SK-N-SH (cell line): ENCODE data around the gene USP32. TPM values are rescaled to one million over a fixed set of nuclear protein-coding genes. Genes with fewer than 3 reads are reported as not detected.

ENCODE experiments used
- CTCF ChIA-PET: fragments of 300-600, 350-600 bp; formaldehyde crosslinking; extraction: SDS; loops from one replicate; lab custom pipeline; 2021; lab: Yijun Ruan, JAX
- POLR2A ChIA-PET: fragments of 350-600 bp; sonication (Branson Sonifier 250); formaldehyde crosslinking; extraction: SDS; loops from one replicate; lab custom pipeline; 2020; ENCODE audit warnings: antibody characterized with exemption, inconsistent platforms; lab: Yijun Ruan, JAX
- DNase-seq: peaks from one replicate; pipeline ENCODE4 v3.0.0; 2012
- H2AFZ ChIP-seq: fragments of 200-600 bp; sonication (generic); 2 replicates; pipeline ENCODE4 v1.8.1; 2016; ENCODE audit warnings: antibody characterized with exemption, mild to moderate bottlenecking, low read depth
- H3F3A ChIP-seq: fragments of 200-600 bp; sonication (generic); replicated peaks from 2 replicates; pipeline ENCODE3; 2016; ENCODE audit warnings: antibody characterized with exemption, mild to moderate bottlenecking; ENCODE audit not compliant: insufficient read depth
- H3K27ac ChIP-seq, 2 experiments: fragments of 200-500 bp in 1 of 2; fragments of 200-600 bp in 1 of 2; sonication (Bioruptor generic) in 1 of 2; sonication (generic), shearing (Covaris generic) in 1 of 2; 2 replicates each; pipeline versions ENCODE4 v1.5.1 to v1.6.1; 2014 to 2016; ENCODE audit warnings: low read depth in 2 of 2, inconsistent platforms in 1 of 2, low read length in 1 of 2, mild to moderate bottlenecking in 1 of 2, mixed read lengths in 1 of 2
- H3K27me3 ChIP-seq: fragments of 200-600 bp; sonication (generic), shearing (Covaris generic); 2 replicates; pipeline ENCODE4 v1.6.1; 2016; ENCODE audit warnings: mixed run types; ENCODE audit not compliant: insufficient read depth
- H3K36me3 ChIP-seq, 2 experiments: fragments of 200-500 bp in 1 of 2; fragments of 200-600 bp in 1 of 2; sonication (Bioruptor generic) in 1 of 2; sonication (generic) in 1 of 2; replicated peaks in 1 of 2; 2 replicates each; pipeline versions ENCODE3 to v1.5.1; 2014 to 2016; ENCODE audit warnings: low read length in 1 of 2, mild to moderate bottlenecking in 1 of 2; ENCODE audit not compliant: insufficient read depth in 2 of 2, control insufficient read depth in 1 of 2
- H3K4me1 ChIP-seq, 2 experiments: fragments of 200-500 bp in 1 of 2; fragments of 200-600 bp in 1 of 2; sonication (Bioruptor generic) in 1 of 2; sonication (generic), shearing (Covaris generic) in 1 of 2; 2 replicates each; pipeline versions ENCODE4 v1.5.1 to v1.6.1; 2014 to 2016; ENCODE audit warnings: low read depth in 1 of 2, low read length in 1 of 2, mixed run types in 1 of 2; ENCODE audit not compliant: insufficient read depth in 2 of 2, control insufficient read depth in 1 of 2
- H3K4me2 ChIP-seq: fragments of 200-600 bp; sonication (generic), shearing (Covaris generic); 2 replicates; pipeline ENCODE4 v1.6.1; 2017; ENCODE audit warnings: mixed run types
- H3K4me3 ChIP-seq, 2 experiments: fragments of 200-500 bp in 1 of 2; fragments of 200-600 bp in 1 of 2; sonication (Bioruptor generic) in 1 of 2; sonication (generic), shearing (Covaris generic) in 1 of 2; 2 replicates each; pipeline versions ENCODE4 v1.5.1 to v1.8.1; 2014 to 2016; ENCODE audit warnings: low read depth in 2 of 2, inconsistent platforms in 1 of 2, low read length in 1 of 2, mild to moderate bottlenecking in 1 of 2, mixed read lengths in 1 of 2, moderate library complexity in 1 of 2
- H3K79me2 ChIP-seq: fragments of 200-600 bp; sonication (generic); 2 replicates; pipeline ENCODE4 v1.8.1; 2017; ENCODE audit warnings: mild to moderate bottlenecking; ENCODE audit not compliant: insufficient read depth
- H3K9ac ChIP-seq: fragments of 200-600 bp; sonication (generic); 2 replicates; pipeline ENCODE4 v1.6.1; 2017; ENCODE audit warnings: mixed run types
- H3K9me2 ChIP-seq: fragments of 200-600 bp; sonication (generic); 2 replicates; pipeline ENCODE4 v1.6.1; 2017; ENCODE audit warnings: mixed run types
- H3K9me3 ChIP-seq: fragments of 200-600 bp; sonication (generic); 2 replicates; pipeline ENCODE4 v1.6.1; 2017; ENCODE audit warnings: mixed run types, mild to moderate bottlenecking, moderate library complexity
- H4K20me1 ChIP-seq: fragments of 200-600 bp; sonication (generic); 2 replicates; pipeline ENCODE4 v1.6.1; 2017; ENCODE audit warnings: mild to moderate bottlenecking, mixed run types; ENCODE audit not compliant: insufficient read depth
- CHD2 ChIP-seq: fragments of 150-350 bp; IDR thresholded peaks from 2 replicates; pipeline ENCODE4 v1.6.1; 2018; ENCODE audit warnings: low read length; ENCODE audit not compliant: partially characterized antibody
- EZH2phosphoT487 ChIP-seq: fragments of 200-600 bp; sonication (generic); IDR thresholded peaks from 2 replicates; pipeline ENCODE4 v1.6.1; 2017; ENCODE audit warnings: low read depth, mixed run types, mild to moderate bottlenecking, antibody characterized with exemption, moderate library complexity, borderline replicate concordance
- GABPA ChIP-seq: IDR thresholded peaks from 2 replicates; pipeline ENCODE4 v1.4.0; 2012; ENCODE audit warnings: low read depth, mild to moderate bottlenecking
- IRF3 ChIP-seq: fragments of 150-350 bp; IDR thresholded peaks from 2 replicates; pipeline ENCODE4 v1.6.1; 2016; ENCODE audit warnings: mild to moderate bottlenecking, low read depth, low read length
- JUND ChIP-seq: IDR thresholded peaks from 2 replicates; pipeline ENCODE4 v1.4.0; 2012
- MEF2A ChIP-seq: IDR thresholded peaks from 2 replicates; pipeline ENCODE4 v1.4.0; 2012; ENCODE audit warnings: low read depth, borderline replicate concordance
- NFIC ChIP-seq: IDR thresholded peaks from 2 replicates; pipeline ENCODE4 v1.4.0; 2012; ENCODE audit warnings: borderline replicate concordance
- PBX3 ChIP-seq: IDR thresholded peaks from 2 replicates; pipeline ENCODE4; 2012
- POLR2AphosphoS5 ChIP-seq: IDR thresholded peaks from 2 replicates; pipeline ENCODE4 v1.6.1; 2012; ENCODE audit warnings: low read depth, low read length
- RCOR1 ChIP-seq: fragments of 150-350 bp; IDR thresholded peaks from 2 replicates; pipeline ENCODE4 v1.6.1; 2017; ENCODE audit warnings: antibody characterized with exemption, low read length
- REST ChIP-seq: IDR thresholded peaks from 2 replicates; pipeline ENCODE4 v1.6.1; 2012; ENCODE audit warnings: mild to moderate bottlenecking, low read depth, low read length, moderate library complexity
- SIN3A ChIP-seq: IDR thresholded peaks from 2 replicates; pipeline ENCODE4 v1.6.1; 2012; ENCODE audit warnings: low read depth, mild to moderate bottlenecking, low read length, moderate library complexity, borderline replicate concordance
- TAF1 ChIP-seq: IDR thresholded peaks from 2 replicates; pipeline ENCODE4 v1.6.1; 2012; ENCODE audit warnings: low read depth, mild to moderate bottlenecking, low read length, moderate library complexity, borderline replicate concordance
- USF2 ChIP-seq: fragments of 150-350 bp; IDR thresholded peaks from 2 replicates; pipeline ENCODE4 v1.6.1; 2017; ENCODE audit warnings: antibody characterized with exemption, low read length, low read depth, borderline replicate concordance
- ZBTB33 ChIP-seq: IDR thresholded peaks from 2 replicates; pipeline ENCODE4 v1.4.0; 2012; ENCODE audit warnings: low read depth, borderline replicate concordance
- WGBS: methylation state at CpG from one replicate; pipeline ENCODE4 v1.1.6; 2017; ENCODE audit warnings: low lambda C conversion rate; 5-methylcytosine and 5-hydroxymethylcytosine counted together
- polyA plus RNA-seq, 3 experiments: library from polyadenylated mRNA; depleted of rRNA; stranded (reverse); fragments of >200 nt; gene quantifications; 2 replicates each; pipeline ENCODE4 v1.2.3, GENCODE V29; 2012

USP32 gene
- polyA plus RNA-seq, 1 of the 3 experiments (the other 2 are of a cell fraction), result 25.6 TPM

GRCh38 chr17:60158751-60159478 is 233.0 kb downstream of the USP32 start:
- POLR2A ChIA-PET, result no interaction called here
- no peaks in the 10 kb centered on the region for H3K9me2 ChIP-seq
- no peak for TF ChIP-seq POLR2AphosphoS5
- TF ChIP-seq GABPA, result no peak
- TF ChIP-seq CHD2, result no peak
- no peak for TF ChIP-seq RCOR1
- TF ChIP-seq EZH2phosphoT487, result no peak
- TF ChIP-seq REST, result no peak
- TF ChIP-seq USF2, result no peak
- no peak for TF ChIP-seq IRF3
- TF ChIP-seq MEF2A, result no peak
- TF ChIP-seq SIN3A, result no peak
- TF ChIP-seq PBX3, result no peak
- TF ChIP-seq ZBTB33, result no peak
- no peak for TF ChIP-seq TAF1
- TF ChIP-seq JUND, result no peak
- no peak for TF ChIP-seq NFIC
- H4K20me1 ChIP-seq, result no peaks in the 10 kb centered on the region
- H3K27me3 ChIP-seq, result no peaks in the 10 kb centered on the region
- H3K9ac ChIP-seq, result no peak overlapping the region
- H3F3A ChIP-seq, result no peaks in the 10 kb centered on the region
- no peak overlapping the region for H3K27ac ChIP-seq
- no peak overlapping the region for H3K4me3 ChIP-seq
- peak; percentile 41 for DNase-seq
- CTCF ChIA-PET, result interaction anchor here (1.0 to 2.3 kb wide), 8 partner anchors 11 to 481 kb away, joined by 3 to 7 read pairs (median 4); no protein-coding TSS in a partner anchor
- H3K4me2 ChIP-seq, result no peak overlapping the region
- no peaks in the 10 kb centered on the region for H3K9me3 ChIP-seq
- H3K79me2 ChIP-seq, result no peaks in the 10 kb centered on the region
- no peaks in the 10 kb centered on the region for H3K36me3 ChIP-seq
- H3K4me1 ChIP-seq, result peaks cover 7 to 12% of the 10 kb centered on the region in 2 experiments; a peak in 2 of 4 replicates
- 78% methylated on average over 18 of the region's 19 CpGs for WGBS
- H2AFZ ChIP-seq, result no peak overlapping the region
